ENCODE data around the gene ZNF785.
"Not testable (repeated sequence)": the region's sequence is repeated elsewhere in the genome, so short reads cannot be mapped to it uniquely, and the experiment has no call there.

ZNF785 gene

GRCh38 chr16:30539986-30540526 is 45.4 kb downstream of the ZNF785 start:
- DNase-seq (ENCODE audit: low read depth in 2 of 2): not testable (repeated sequence)

- no peak for DNase-seq (ENCODE audit: low read depth in 2 of 2)
Measured at GRCh38 chr16:30539000-30539964, 46.2 kb downstream of the ZNF785 start.

GRCh38 chr16:30536391-30537024 is 49.0 kb downstream of the ZNF785 start:
- DNase-seq (ENCODE audit: low read depth in 2 of 2): not testable (repeated sequence)

- DNase-seq (ENCODE audit: low read depth in 2 of 2): peak; percentile 53 to 58
Measured at GRCh38 chr16:30535777-30536190, 49.7 kb downstream of the ZNF785 start.

GRCh38 chr16:30535106-30535776 is 50.3 kb downstream of the ZNF785 start:
- peak in 1 of 2 donors; percentile 28 for DNase-seq (ENCODE audit: low read depth in 2 of 2)

GRCh38 chr16:30534368-30535105 is 51.0 kb downstream of the ZNF785 start, which contains the start of gene ZNF747:
ZNF747 (minus strand) TSS chr16:30534858; CDS start chr16:30534679, 179 bp downstream.
- peak; percentile 86 to 87 for DNase-seq (ENCODE audit: low read depth in 2 of 2)

- DNase-seq (ENCODE audit: low read depth in 2 of 2): no peak
Measured at GRCh38 chr16:30533748-30534367, 51.6 kb downstream of the ZNF785 start.

GRCh38 chr16:30533146-30533522 is 52.4 kb downstream of the ZNF785 start:
- DNase-seq (ENCODE audit: low read depth in 2 of 2): no peak

GRCh38 chr16:30532285-30533145 is 53.0 kb downstream of the ZNF785 start:
- DNase-seq (ENCODE audit: low read depth in 2 of 2): no peak

Data from stimulated activated CD4-positive, alpha-beta T cell treated with anti-CD3 and anti-CD28 coated beads, Interleukin-4, amount 100 ng/mL, for 48 hours (primary cell).